ENCODE data around the gene VSTM5.
"Not testable (repeated sequence)": the region's sequence is repeated elsewhere in the genome, so short reads cannot be mapped to it uniquely, and the experiment has no call there.

VSTM5 gene

DNA sequence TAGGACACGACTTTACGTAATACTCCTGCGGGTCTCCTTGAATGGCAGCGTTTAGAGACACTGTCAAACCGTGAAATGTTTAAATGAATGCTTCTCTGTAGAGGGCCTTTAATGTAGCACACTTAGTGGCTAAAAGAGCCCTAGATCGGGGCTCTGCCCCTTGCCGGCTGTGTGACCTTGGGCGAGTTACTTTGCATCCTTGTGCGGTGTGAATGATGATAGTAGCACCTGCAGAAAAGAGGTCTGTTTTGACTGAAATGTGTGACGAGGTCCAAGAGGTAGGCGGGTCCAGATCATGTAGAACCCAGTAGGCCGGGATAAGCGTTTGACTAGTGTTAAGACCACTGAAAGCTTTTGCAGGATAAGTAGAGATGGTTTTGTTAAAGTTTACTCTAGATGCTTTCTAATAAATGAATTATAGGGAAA lies 65.5 kb downstream of the VSTM5 start:
- peak; percentile 40 for DNase-seq

DNA sequence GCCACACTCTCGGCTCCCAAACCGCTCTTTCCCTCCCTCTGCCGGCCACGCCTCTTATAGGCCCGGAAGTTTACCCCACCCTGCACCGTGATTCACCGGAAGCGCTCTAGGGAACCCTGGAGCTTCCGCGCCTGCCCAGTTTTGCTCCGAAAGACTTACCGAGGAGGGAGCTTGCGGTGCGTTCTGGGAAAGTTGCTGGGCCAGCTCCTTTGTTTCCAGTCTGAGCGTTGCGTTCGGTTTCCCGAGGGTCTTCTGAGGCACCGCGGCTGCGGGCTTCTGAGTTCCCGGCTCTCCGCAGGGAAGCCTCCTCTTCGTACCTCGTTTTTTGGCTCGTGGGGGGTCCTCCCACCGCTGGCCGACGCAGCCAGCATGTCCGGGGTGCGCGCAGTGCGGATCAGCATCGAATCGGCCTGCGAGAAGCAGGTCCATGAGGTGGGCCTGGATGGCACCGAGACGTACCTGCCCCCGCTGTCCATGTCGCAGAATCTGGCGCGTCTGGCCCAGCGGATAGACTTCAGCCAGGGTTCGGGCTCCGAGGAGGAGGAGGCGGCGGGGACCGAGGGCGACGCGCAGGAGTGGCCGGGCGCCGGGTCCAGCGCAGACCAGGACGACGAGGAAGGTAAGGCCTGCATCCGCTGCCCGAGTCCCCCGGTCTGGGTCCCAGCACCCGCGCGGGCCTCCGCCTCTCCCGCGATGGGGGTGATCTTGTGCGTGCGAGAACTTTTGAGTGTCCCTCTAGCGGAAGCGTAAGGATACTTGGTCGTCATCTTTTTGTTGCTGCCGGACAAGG lies 66.1 kb downstream of the VSTM5 start, which contains the start of gene MED17:
Gene MED17, plus strand, starts transcription at position 138 of the 790 bp plus-strand sequence. Its CDS starts 232 bp downstream, at position 370.
- DNase-seq, result peak; percentile 97

DNA sequence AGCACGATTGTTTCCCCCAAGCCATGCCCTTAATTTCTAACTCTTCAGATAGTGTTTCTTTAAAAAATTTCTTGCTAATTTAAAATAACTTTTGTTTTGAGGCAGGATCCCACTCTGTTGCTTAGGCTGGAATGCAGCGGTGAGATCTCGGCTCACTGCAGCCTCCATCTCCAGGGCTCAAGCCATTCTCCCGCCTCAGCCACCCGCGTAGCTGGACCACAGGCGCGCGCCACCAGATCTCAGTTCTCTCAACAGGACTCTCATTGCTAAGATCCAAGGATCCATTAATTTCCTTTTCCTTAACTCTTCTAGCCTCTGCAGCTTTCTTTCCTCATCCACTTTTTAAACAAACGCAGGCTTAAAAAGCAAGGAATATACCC lies 66.7 kb downstream of the VSTM5 start:
- DNase-seq, result no peak

DNA sequence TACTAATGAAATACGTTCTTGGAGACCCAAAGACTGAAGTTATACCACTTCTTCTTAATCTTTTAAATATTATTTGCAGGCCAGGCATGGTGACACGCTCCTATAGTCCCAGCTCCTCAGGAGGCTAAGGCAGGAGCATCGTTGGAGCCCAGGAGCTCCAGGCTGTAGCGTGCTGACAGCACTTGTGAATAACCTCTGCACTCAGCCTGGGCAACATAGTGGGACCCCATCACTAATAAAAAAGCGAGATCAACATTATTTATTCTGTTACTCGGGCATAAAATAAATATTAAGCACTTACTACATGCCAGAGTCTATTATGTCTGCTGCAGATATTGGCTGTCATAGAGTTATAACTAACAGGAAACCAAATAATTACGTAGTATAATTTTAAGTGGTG lies 67.1 kb downstream of the VSTM5 start:
- DNase-seq, result no peak

DNA sequence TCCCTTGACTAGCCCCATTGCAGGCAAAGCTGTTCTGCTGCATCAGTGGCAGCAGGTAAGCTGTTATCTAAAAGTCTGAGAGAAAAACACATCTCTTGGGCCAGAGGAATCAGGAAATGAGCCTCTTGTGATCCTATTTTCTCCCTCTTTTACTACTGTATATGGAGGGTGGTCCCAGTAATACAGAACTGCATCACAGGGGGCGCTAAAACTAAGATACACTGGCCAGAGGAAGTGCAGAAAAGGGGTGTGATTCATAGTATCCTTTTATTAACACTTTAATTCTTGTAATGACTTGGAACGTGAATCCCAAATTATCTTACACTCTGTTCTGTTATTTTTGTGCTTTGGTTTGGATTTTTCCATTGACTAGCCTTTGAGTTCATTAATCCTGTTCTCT lies 75.1 kb downstream of the VSTM5 start:
- no peak for DNase-seq

DNA sequence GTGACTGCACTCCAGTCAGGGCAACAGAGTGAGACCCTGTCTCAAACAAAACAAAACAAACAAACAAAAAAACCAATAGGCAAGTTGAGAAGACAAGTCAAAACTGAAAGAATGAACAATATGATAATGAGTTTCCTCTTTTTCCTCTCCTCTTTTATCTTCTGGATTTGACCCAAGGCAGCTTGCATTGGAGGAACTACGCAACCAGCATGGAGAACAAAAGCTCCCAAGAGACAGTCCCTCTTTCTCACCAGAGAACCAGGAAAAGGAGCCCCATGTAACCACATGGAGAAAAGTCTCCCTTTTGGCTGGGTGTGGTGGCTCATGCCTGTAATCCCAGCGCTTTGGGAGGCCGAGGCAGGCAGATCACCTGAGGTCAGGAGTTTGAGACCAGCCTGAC lies 75.9 kb downstream of the VSTM5 start:
- DNase-seq, result not testable (repeated sequence)

DNA sequence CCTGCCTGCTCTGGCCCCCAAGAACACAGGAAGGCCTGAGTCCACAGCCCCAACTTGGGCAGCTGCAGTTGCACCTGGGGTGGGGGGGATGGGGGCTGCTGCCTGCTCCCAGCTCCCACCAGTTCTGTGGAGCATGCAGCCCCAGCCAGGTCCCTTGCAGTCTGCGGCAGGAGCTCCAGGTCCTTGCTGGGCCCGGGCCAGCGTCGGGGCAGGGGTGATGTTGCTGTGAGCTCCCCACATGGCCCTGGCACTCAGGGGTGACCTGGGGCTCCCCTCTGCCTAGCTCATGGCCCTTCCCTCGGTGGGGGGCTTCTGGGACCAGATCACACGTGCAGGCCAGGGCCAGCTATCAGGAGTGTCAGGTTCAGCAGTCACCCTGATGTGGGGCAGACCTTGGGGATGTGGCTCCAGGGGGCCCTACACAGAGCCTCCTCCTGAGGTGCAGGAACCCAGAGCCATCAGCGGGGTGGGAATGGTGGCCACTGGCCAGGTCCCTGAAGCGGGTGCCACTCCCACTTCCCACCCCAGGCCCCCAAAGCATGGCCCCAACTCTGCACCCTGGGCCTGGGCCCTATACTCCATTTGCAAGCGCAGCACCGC lies 76.7 kb downstream of the VSTM5 start:
- DNase-seq, result no peak

DNA sequence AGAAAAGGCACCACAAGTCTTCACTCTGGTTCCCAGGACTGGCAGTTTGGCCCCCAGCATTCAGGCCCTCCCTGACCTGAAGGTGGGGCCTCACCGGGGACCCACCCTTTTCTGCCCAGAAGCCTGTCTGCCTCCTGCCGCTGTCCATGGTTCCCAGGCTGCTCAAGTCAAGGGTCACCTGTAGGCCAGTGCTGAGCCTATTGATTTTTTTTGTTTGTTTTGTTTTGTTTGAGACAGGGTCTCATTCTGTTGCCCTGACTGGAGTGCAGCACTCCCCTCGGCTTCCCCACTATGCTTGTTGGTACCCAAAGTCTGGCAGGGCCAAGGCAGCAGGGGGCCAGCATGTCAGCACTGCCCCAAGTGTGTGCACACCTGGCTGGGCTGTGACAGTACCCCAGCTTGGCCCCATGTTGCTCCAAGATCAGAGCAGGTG lies 77.4 kb downstream of the VSTM5 start:
- no peak for DNase-seq

DNA sequence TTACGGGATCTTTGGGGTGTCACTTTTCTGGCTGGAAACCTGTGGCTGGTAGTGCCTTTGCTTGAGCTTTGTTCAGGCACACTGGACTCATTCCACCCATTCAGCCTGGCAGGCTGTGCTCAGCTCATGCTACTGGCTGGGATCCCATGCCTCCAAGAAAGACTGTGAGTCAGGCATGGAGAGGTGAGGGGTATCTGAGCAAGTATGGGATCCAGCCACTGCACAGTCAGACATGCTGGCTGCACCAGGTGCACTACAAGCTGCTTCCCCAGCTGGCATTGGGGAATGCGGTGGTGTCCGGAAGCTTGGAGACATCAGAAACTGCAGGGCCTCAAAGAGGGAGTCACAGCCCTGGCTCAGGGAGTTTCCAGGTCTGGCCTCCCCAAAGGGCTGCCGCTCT lies 78.3 kb downstream of the VSTM5 start:
- DNase-seq, result no peak

DNA sequence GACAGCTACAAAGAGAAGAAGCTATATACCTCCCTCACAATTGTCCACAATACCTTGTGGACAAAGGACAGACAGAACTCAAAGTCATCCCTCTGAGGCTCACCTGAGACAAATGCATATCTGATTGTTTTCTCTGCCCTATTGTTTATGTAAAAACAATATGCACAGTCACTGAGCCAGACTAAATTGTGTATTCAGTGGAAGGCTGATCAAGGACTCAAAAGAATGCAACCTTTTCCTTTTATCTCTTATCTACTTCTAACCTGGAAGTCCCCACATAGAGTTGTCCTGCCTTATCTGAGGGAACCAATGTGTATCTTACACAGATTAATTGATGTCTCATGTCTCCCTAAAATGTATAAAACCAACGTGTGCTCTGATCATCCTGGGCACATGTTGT lies 80.3 kb downstream of the VSTM5 start:
- DNase-seq, result no peak

Data from NCI-H510A treated with DMSO at 0.1 percent for 48 hours (cell line).